SK-N-SH treated with all-trans-retinoic acid at 6 μM for 48 hours (cell line): ENCODE measurements around the gene RAD51B.
A peak's percentile ranks its signal among the peaks of the same experiment; 100 is the strongest.

Source experiments
- ATAC-seq: fragments of 200-7000 bp; cut with Tn5 transposase; 3 replicates; pipeline ENCODE4 v1.9.1; 2020; ENCODE audit warnings: mild to moderate bottlenecking, moderate library complexity
- ARNTL ChIP-seq: fragments of 450-650 bp; formaldehyde crosslinking; IDR thresholded peaks from 2 replicates; pipeline ENCODE4 v1.5.0; 2020; ENCODE audit warnings: low read depth, mild to moderate bottlenecking, moderate library complexity, borderline replicate concordance
- BACH2 ChIP-seq: fragments of 250-450 bp; sonication (Bioruptor Pico); IDR thresholded peaks from 2 replicates; pipeline ENCODE4 v1.9.0; 2021; ENCODE audit warnings: mild to moderate bottlenecking, borderline replicate concordance
- CREB5 ChIP-seq: fragments of 250-450 bp; sonication (Bioruptor Pico); IDR thresholded peaks from 2 replicates; pipeline ENCODE4 v1.5.1; 2020; ENCODE audit warnings: low read depth, mild to moderate bottlenecking, moderate library complexity
- CSDC2 ChIP-seq: fragments of 250-450 bp; sonication (Bioruptor Pico); IDR thresholded peaks from 2 replicates; pipeline ENCODE4 v1.5.0; 2020; ENCODE audit warnings: mild to moderate bottlenecking, moderate library complexity
- ESRRG ChIP-seq: fragments of 250-450 bp; sonication (Bioruptor Pico); IDR thresholded peaks from 2 replicates; pipeline ENCODE4 v1.6.1; 2021; ENCODE audit warnings: mild to moderate bottlenecking
- GLIS3 ChIP-seq: fragments of 250-450 bp; sonication (Bioruptor Pico); IDR thresholded peaks from 2 replicates; pipeline ENCODE4 v1.5.0; 2020; ENCODE audit warnings: mild to moderate bottlenecking, moderate library complexity
- ISL1 ChIP-seq: fragments of 250-450 bp; sonication (Bioruptor Pico); IDR thresholded peaks from 2 replicates; pipeline ENCODE4 v2.1.2; 2022; ENCODE audit warnings: mild to moderate bottlenecking, moderate library complexity
- PPARA ChIP-seq: fragments of 250-450 bp; sonication (Bioruptor Pico); IDR thresholded peaks from 2 replicates; pipeline ENCODE4 v1.5.0; 2020; ENCODE audit warnings: mild to moderate bottlenecking, borderline replicate concordance
- RARB ChIP-seq: fragments of 250-450 bp; sonication (Bioruptor Pico); IDR thresholded peaks from 2 replicates; pipeline ENCODE4 v1.8.0; 2021; ENCODE audit warnings: mild to moderate bottlenecking, moderate library complexity
- SNAI2 ChIP-seq: fragments of 250-450 bp; sonication (Bioruptor Pico); IDR thresholded peaks from 2 replicates; pipeline ENCODE4 v1.5.0; 2020; ENCODE audit warnings: mild to moderate bottlenecking, moderate library complexity
- TCF4 ChIP-seq: fragments of 250-450 bp; sonication (Bioruptor Pico); IDR thresholded peaks from 2 replicates; pipeline ENCODE4 v1.8.0; 2021; ENCODE audit warnings: mild to moderate bottlenecking, moderate library complexity, borderline replicate concordance
- TOX ChIP-seq: fragments of 250-450 bp; sonication (Bioruptor Pico); IDR thresholded peaks from 2 replicates; pipeline ENCODE4 v1.8.0; 2021; ENCODE audit warnings: mild to moderate bottlenecking, moderate library complexity, borderline replicate concordance
- ZC3H10 ChIP-seq: fragments of 250-450 bp; sonication (Bioruptor Pico); IDR thresholded peaks from 2 replicates; pipeline ENCODE4 v1.5.1; 2021; ENCODE audit warnings: mild to moderate bottlenecking, moderate library complexity
- ZFP3 ChIP-seq: fragments of 250-450 bp; sonication (Bioruptor Pico); IDR thresholded peaks from 2 replicates; pipeline ENCODE4 v1.5.0; 2020; ENCODE audit warnings: mild to moderate bottlenecking, moderate library complexity
- ZFP30 ChIP-seq: fragments of 450-650 bp; formaldehyde crosslinking; IDR thresholded peaks from 2 replicates; pipeline ENCODE4 v1.5.0; 2022; ENCODE audit warnings: mild to moderate bottlenecking, moderate library complexity
- ZNF565 ChIP-seq: fragments of 450-650 bp; formaldehyde crosslinking; conservative IDR thresholded peaks from 2 replicates; pipeline ENCODE4 v1.5.0; 2020; ENCODE audit warnings: low read depth, mild to moderate bottlenecking, moderate library complexity
- ZNF8 ChIP-seq: fragments of 450-650 bp; formaldehyde crosslinking; IDR thresholded peaks from 2 replicates; pipeline ENCODE4 v1.5.0; 2020; ENCODE audit warnings: mild to moderate bottlenecking, moderate library complexity
- TF ChIP-seq, protein P1 (sequence below): fragments of 250-450 bp; sonication (Bioruptor Pico); IDR thresholded peaks from 2 replicates; pipeline ENCODE4 v1.8.0; 2021; ENCODE audit warnings: low read depth, mild to moderate bottlenecking, moderate library complexity, borderline replicate concordance
- TF ChIP-seq, protein P2 (sequence below): fragments of 250-450 bp; sonication (Bioruptor Pico); IDR thresholded peaks from 2 replicates; pipeline ENCODE4 v1.5.0; 2020; ENCODE audit warnings: mild to moderate bottlenecking, moderate library complexity
- TF ChIP-seq, protein P3 (sequence below): fragments of 250-450 bp; sonication (Bioruptor Pico); IDR thresholded peaks from 2 replicates; pipeline ENCODE4 v1.8.0; 2020; ENCODE audit warnings: mild to moderate bottlenecking, moderate library complexity, borderline replicate concordance

Gene RAD51B

DNA sequence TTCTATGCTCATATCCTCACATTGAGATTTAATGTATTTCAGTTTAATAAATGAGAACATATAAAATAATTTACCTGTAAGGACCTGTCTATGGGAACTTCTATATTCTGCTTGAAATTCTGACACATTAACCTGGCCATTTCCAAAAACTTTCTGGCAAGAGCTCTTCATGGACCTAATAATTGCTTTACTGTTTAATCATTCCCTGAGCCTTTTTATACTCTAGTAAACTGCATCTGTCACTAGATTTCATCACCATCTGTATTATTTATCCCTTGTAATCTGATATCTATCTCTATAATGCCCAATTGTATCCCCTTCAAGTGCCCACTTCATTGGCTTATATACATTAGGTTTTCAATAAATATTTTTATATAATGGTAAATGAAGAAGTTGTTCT lies 327.7 kb downstream of the RAD51B start:
- ATAC-seq: 0 out of 3 replicates have a peak, but pooled peaks have one; percentile 1
- TF ChIP-seq TOX (CRISPR knock-in tag) (no peak), ZFP30 (no peak), BACH2 (no peak), ZFP3 (CRISPR knock-in tag) (no peak), ZNF565 (CRISPR knock-in tag) (no peak), CSDC2 (CRISPR knock-in tag) (no peak), ZNF8 (CRISPR knock-in tag) (no peak)
- TF ChIP-seq, protein P1, sequence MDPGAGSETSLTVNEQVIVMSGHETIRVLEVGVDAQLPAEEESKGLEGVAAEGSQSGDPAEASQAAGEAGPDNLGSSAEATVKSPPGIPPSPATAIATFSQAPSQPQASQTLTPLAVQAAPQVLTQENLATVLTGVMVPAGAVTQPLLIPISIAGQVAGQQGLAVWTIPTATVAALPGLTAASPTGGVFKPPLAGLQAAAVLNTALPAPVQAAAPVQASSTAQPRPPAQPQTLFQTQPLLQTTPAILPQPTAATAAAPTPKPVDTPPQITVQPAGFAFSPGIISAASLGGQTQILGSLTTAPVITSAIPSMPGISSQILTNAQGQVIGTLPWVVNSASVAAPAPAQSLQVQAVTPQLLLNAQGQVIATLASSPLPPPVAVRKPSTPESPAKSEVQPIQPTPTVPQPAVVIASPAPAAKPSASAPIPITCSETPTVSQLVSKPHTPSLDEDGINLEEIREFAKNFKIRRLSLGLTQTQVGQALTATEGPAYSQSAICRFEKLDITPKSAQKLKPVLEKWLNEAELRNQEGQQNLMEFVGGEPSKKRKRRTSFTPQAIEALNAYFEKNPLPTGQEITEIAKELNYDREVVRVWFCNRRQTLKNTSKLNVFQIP (CRISPR knock-in tag): no peak

GRCh38 chr14:68148276-68148675 lies 328.7 kb downstream of the RAD51B start:
- TF ChIP-seq, protein P2, sequence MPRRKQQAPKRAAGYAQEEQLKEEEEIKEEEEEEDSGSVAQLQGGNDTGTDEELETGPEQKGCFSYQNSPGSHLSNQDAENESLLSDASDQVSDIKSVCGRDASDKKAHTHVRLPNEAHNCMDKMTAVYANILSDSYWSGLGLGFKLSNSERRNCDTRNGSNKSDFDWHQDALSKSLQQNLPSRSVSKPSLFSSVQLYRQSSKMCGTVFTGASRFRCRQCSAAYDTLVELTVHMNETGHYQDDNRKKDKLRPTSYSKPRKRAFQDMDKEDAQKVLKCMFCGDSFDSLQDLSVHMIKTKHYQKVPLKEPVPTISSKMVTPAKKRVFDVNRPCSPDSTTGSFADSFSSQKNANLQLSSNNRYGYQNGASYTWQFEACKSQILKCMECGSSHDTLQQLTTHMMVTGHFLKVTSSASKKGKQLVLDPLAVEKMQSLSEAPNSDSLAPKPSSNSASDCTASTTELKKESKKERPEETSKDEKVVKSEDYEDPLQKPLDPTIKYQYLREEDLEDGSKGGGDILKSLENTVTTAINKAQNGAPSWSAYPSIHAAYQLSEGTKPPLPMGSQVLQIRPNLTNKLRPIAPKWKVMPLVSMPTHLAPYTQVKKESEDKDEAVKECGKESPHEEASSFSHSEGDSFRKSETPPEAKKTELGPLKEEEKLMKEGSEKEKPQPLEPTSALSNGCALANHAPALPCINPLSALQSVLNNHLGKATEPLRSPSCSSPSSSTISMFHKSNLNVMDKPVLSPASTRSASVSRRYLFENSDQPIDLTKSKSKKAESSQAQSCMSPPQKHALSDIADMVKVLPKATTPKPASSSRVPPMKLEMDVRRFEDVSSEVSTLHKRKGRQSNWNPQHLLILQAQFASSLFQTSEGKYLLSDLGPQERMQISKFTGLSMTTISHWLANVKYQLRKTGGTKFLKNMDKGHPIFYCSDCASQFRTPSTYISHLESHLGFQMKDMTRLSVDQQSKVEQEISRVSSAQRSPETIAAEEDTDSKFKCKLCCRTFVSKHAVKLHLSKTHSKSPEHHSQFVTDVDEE (CRISPR knock-in tag): no peak
- TF ChIP-seq GLIS3 (CRISPR knock-in tag): no peak
- no peak for TF ChIP-seq ISL1 (CRISPR knock-in tag)
- no peak for TF ChIP-seq PPARA (CRISPR knock-in tag)
- TF ChIP-seq TOX (CRISPR knock-in tag): no peak
- no peak for TF ChIP-seq ZNF565 (CRISPR knock-in tag)
- TF ChIP-seq, all 23 proteins: peak for 0
- ATAC-seq: no peak

- TF ChIP-seq RARB: no peak
- no peak for TF ChIP-seq PPARA (CRISPR knock-in tag)
- TF ChIP-seq TOX (CRISPR knock-in tag): no peak
- no peak for TF ChIP-seq TCF4
- no peak for TF ChIP-seq SNAI2 (CRISPR knock-in tag)
- no peak for TF ChIP-seq ZFP3 (CRISPR knock-in tag)
- TF ChIP-seq, protein P1 (CRISPR knock-in tag): no peak
- no peak for TF ChIP-seq ESRRG (CRISPR knock-in tag)
- ATAC-seq: no peak
Observed at GRCh38 chr14:68148763-68149162, 329.2 kb downstream of the RAD51B start.

- no peak for ATAC-seq
- TF ChIP-seq ZFP30: no peak
- TF ChIP-seq RARB: no peak
- TF ChIP-seq CREB5 (CRISPR knock-in tag): no peak
- TF ChIP-seq CSDC2 (CRISPR knock-in tag): no peak
- TF ChIP-seq ZNF8 (CRISPR knock-in tag): no peak
- no peak for TF ChIP-seq SNAI2 (CRISPR knock-in tag)
- TF ChIP-seq, protein P2 (CRISPR knock-in tag): no peak
- TF ChIP-seq ISL1 (CRISPR knock-in tag): no peak
- TF ChIP-seq ZNF565 (CRISPR knock-in tag): no peak
- TF ChIP-seq, protein P1 (CRISPR knock-in tag): no peak
- TF ChIP-seq, protein P3, sequence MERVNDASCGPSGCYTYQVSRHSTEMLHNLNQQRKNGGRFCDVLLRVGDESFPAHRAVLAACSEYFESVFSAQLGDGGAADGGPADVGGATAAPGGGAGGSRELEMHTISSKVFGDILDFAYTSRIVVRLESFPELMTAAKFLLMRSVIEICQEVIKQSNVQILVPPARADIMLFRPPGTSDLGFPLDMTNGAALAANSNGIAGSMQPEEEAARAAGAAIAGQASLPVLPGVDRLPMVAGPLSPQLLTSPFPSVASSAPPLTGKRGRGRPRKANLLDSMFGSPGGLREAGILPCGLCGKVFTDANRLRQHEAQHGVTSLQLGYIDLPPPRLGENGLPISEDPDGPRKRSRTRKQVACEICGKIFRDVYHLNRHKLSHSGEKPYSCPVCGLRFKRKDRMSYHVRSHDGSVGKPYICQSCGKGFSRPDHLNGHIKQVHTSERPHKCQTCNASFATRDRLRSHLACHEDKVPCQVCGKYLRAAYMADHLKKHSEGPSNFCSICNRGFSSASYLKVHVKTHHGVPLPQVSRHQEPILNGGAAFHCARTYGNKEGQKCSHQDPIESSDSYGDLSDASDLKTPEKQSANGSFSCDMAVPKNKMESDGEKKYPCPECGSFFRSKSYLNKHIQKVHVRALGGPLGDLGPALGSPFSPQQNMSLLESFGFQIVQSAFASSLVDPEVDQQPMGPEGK: no peak
- TF ChIP-seq BACH2: no peak
- no peak for TF ChIP-seq ZC3H10 (CRISPR knock-in tag)
- TF ChIP-seq ZFP3 (CRISPR knock-in tag): no peak
- TF ChIP-seq TCF4: no peak
- no peak for TF ChIP-seq ARNTL (CRISPR knock-in tag)
- no peak for TF ChIP-seq TOX (CRISPR knock-in tag)
- TF ChIP-seq GLIS3 (CRISPR knock-in tag): no peak
Observed at GRCh38 chr14:68153275-68153674, 333.7 kb downstream of the RAD51B start.
